ENCODE measurements around the gene SLC6A8.
"Not testable (repeated sequence)": the region's sequence is repeated elsewhere in the genome, so short reads cannot be mapped to it uniquely, and the experiment has no call there.

SLC6A8 gene

GRCh38 chrX:153694256-153694655, 6.5 kb downstream of the SLC6A8 start:
- not testable (repeated sequence) for DNase-seq

DNA sequence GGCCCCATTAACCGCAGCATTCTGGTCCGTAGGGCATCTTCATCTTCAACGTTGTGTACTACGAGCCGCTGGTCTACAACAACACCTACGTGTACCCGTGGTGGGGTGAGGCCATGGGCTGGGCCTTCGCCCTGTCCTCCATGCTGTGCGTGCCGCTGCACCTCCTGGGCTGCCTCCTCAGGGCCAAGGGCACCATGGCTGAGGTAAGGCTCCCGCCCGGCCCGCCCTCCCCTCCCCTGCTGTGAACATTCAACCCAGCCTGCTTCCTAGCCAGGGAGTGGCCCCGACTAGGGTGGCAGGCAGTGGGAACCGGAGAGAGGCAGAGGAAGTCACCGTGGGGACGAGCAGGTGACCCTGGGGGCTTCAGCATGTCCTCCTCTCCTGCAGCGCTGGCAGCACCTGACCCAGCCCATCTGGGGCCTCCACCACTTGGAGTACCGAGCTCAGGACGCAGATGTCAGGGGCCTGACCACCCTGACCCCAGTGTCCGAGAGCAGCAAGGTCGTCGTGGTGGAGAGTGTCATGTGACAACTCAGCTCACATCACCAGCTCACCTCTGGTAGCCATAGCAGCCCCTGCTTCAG, 7.1 kb downstream of the SLC6A8 start:
- DNase-seq, result no peak

DNA sequence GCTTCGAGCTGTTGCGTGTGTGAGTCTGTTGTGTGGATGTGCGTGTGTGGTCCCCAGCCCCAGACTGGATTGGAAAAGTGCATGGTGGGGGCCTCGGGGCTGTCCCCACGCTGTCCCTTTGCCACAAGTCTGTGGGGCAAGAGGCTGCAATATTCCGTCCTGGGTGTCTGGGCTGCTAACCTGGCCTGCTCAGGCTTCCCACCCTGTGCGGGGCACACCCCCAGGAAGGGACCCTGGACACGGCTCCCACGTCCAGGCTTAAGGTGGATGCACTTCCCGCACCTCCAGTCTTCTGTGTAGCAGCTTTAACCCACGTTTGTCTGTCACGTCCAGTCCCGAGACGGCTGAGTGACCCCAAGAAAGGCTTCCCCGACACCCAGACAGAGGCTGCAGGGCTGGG, 8.4 kb downstream of the SLC6A8 start:
- DNase-seq, result no peak

- not testable (repeated sequence) for DNase-seq
Observed at GRCh38 chrX:153696538-153696937, 8.8 kb downstream of the SLC6A8 start.

GRCh38 chrX:153696986-153697722, 9.4 kb downstream of the SLC6A8 start:
- not testable (repeated sequence) for DNase-seq

DNA sequence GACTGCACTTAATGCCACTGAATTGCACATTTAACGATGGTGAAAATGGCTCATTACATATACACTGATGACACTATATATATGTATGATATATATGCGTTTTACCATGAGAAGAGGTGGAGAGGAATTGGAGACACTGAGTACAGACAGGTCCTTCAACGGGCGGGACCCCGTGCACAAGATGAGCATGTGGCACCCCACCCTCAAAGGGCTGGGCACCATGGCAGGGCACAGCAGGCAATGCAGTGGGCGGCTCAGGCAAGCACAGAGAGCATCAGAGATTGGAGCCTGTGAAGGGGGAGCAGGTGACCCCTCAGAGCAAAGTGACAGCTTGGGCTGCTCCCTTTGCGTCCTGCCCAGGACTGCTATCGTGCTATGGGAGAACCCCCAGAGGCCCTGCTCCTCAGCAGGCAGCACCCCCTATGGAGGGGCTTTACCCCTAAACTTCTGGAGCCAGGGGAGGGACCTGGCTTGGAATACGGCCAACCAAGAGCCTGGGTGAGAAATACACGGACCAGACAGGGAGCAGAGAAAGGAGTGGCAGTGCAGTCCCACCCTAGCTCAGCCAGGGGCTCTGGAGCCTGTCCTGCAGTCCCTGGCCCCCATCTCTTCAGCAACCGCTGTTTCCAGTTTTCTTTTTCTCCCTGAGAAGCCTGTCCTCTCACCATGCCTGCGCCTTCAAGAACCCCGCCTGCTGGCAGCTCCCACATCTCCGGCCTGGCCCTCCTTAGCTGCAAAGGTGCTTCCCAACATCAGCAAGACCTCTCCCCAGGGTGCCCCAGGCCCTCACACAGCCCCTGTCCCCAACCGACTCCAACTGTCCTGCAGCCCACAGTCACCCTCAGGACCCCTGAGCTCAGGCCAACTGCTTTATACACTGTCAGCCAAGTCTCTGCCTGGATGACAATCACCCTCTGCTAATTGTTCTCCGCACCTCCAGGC, 10.5 kb downstream of the SLC6A8 start:
- no peak for DNase-seq

- DNase-seq, result not testable (repeated sequence)
Observed at GRCh38 chrX:153699210-153699783, 11.6 kb downstream of the SLC6A8 start.

GRCh38 chrX:153699784-153700371, 12.2 kb downstream of the SLC6A8 start:
- DNase-seq, result not testable (repeated sequence)

DNA sequence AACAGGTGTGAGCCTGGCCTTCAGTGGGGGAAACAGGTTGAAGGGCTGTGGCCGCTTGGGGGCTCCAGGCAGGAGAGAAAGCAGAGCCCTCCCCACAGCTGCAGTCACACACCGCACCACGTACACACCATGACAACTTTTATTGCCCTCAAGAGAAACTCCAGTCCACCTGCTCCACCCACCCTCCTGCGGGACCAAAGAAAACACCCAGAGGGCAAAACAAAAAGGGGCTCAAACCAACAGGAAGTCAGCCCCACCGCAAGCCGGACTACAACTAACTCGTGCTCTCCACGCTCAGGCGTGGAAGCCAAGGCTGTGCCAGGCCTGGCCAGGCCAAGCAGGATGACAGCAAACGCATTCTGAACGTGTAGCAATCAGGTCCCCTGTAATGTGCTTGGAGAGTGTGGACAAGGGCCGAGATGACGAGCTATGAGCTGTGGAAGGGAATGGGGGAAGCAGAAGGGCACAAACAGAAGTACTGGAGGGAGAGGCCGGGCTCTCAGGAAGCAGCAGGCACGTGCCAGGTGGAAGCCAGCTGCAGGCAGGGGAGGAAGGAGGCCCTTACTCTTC, 12.7 kb downstream of the SLC6A8 start:
- no peak for DNase-seq

GRCh38 chrX:153700967-153701366, 13.2 kb downstream of the SLC6A8 start:
- DNase-seq, result no peak

DNA sequence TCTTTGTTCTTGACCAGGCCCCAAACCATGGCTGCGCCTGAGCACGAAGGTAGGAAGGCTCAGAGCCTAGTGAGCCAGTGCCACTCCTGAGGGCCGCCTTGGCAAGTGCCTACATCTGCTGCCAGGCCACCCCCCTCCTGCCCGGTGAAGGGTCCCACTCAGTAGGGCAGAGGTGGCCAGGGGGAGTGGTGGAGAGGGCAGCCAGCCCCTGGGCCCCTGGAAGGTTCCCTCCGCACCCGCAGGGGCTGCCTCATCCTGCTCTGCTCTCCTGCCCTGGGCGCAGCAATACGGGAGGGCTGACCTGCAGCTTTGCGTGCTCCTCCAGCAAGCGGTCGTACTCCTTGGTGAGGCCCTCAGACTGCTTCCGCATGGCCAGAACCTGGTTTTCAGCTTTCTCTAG, 14.0 kb downstream of the SLC6A8 start:
- no peak for DNase-seq

DNA sequence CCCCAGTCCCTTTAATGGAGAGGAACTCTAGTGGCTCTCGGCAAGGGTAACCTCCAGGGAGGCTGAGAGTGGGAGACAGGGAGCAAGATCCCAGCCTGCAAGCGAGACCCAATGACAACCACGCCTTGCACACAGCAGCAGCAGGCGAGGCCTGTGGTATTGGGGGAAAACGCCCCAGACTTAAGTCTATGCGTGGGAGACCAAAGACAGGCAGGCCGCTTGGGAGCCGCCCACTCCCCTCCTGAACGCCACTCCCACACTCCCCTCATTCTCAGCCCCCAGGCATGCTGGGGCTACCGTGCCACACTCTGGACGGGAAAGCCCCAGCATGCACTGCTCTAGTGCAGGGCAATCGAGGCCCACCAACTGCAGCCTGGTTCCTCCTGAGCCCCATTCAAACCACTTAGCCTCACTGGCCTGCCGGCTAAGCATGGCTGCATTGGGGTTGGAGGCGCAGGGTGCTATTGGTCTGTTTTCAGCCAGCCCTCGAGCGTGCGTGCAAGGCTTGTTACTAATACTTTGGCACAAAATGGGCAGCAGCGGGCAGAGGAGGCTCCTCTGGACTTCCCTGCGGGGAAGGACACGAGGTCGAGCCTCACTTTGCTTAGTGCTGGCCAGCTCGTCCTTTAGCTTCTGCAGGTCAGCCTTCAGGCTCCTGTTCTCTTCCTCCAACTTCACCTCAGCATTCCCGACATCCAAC, 14.8 kb downstream of the SLC6A8 start:
- no peak for DNase-seq

GRCh38 chrX:153703036-153703370, 15.3 kb downstream of the SLC6A8 start:
- no peak for DNase-seq

GRCh38 chrX:153704021-153704526, 16.3 kb downstream of the SLC6A8 start:
- DNase-seq, result no peak

- not testable (repeated sequence) for DNase-seq
Observed at GRCh38 chrX:153704631-153705402, 17.1 kb downstream of the SLC6A8 start.

GRCh38 chrX:153705403-153706060, 17.8 kb downstream of the SLC6A8 start:
- DNase-seq, result not testable (repeated sequence)

DNA sequence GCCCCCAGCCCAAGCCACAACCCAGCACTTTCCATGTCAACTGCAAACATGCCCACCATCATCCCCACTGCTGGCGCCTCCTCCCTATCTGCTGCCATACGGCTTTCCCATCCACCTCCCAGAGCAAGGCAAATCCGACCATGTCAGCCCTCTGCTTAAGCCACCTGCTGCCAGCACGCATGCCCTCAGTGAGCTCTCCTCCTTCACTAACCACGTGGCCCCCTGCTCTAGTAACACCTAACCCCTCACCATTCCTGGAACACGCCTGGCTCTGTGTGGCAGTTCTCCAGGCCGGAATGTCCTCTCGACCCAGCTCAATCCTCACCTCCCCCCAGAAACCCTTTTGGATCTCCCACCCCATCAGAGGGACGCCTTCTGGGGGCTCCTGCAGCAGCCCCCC, 19.1 kb downstream of the SLC6A8 start:
- DNase-seq, result no peak

- DNase-seq, result no peak
Observed at GRCh38 chrX:153707406-153707805, 19.7 kb downstream of the SLC6A8 start.

- no peak for DNase-seq
Observed at GRCh38 chrX:153708415-153708814, 20.7 kb downstream of the SLC6A8 start.
